HS-27A (cell line): Measurements from ENCODE around the gene SEZ6L2.
"Not testable (repeated sequence)": the region's sequence is repeated elsewhere in the genome, so short reads cannot be mapped to it uniquely, and the experiment has no call there.

Source experiments
- DNase-seq: peaks from one replicate; pipeline ENCODE4 v3.0.0-alpha.2; 2012; ENCODE audit warnings: low read depth, missing footprints

SEZ6L2 gene

GRCh38 chr16:29910819-29911675 lies 11.7 kb upstream of the SEZ6L2 start:
- no peak for DNase-seq

GRCh38 chr16:29909851-29910250 lies 10.5 kb upstream of the SEZ6L2 start:
- not testable (repeated sequence) for DNase-seq

GRCh38 chr16:29909391-29909790 lies 10.0 kb upstream of the SEZ6L2 start:
- DNase-seq, result no peak

GRCh38 chr16:29908719-29909220 lies 9.4 kb upstream of the SEZ6L2 start:
- no peak for DNase-seq

GRCh38 chr16:29907973-29908372 lies 8.6 kb upstream of the SEZ6L2 start:
- no peak for DNase-seq

- DNase-seq, result no peak
Measured at GRCh38 chr16:29906520-29907244, 7.3 kb upstream of the SEZ6L2 start.

- no peak for DNase-seq
Measured at GRCh38 chr16:29905668-29906067, 6.3 kb upstream of the SEZ6L2 start.

- DNase-seq, result no peak
Measured at GRCh38 chr16:29904947-29905346, 5.6 kb upstream of the SEZ6L2 start.

- no peak for DNase-seq
Measured at GRCh38 chr16:29903590-29903989, 4.2 kb upstream of the SEZ6L2 start.

GRCh38 chr16:29901607-29901945 lies 2.2 kb upstream of the SEZ6L2 start:
- DNase-seq, result no peak

- no peak for DNase-seq
Measured at GRCh38 chr16:29900888-29901606, 1.7 kb upstream of the SEZ6L2 start.

- peak; percentile 74 for DNase-seq
Measured at GRCh38 chr16:29900102-29900887, 945 bp upstream of the SEZ6L2 start, which contains the start of gene ASPHD1. TSS of gene ASPHD1 (plus strand) at chr16:29900488. CDS start at chr16:29900972, 484 bp downstream.

- no peak for DNase-seq
Measured at GRCh38 chr16:29898804-29899515, 390 bp downstream of the SEZ6L2 start.

GRCh38 chr16:29898135-29898803 lies 1.1 kb downstream of the SEZ6L2 start:
- DNase-seq, result no peak

- DNase-seq, result no peak
Measured at GRCh38 chr16:29897333-29897732, 2.0 kb downstream of the SEZ6L2 start.

- DNase-seq, result no peak
Measured at GRCh38 chr16:29896841-29897240, 2.5 kb downstream of the SEZ6L2 start.

GRCh38 chr16:29894352-29894751 lies 5.0 kb downstream of the SEZ6L2 start:
- no peak for DNase-seq

GRCh38 chr16:29893553-29893952 lies 5.8 kb downstream of the SEZ6L2 start:
- no peak for DNase-seq

GRCh38 chr16:29892458-29892813 lies 6.9 kb downstream of the SEZ6L2 start:
- no peak for DNase-seq
